ENCODE results near the gene UNC5C. TPM values are rescaled to one million over a fixed set of nuclear protein-coding genes. Genes with fewer than 3 reads are reported as not detected.

The UNC5C gene
- total RNA-seq, 1 experiment from 2014 or later = 0.11 TPM

DNA sequence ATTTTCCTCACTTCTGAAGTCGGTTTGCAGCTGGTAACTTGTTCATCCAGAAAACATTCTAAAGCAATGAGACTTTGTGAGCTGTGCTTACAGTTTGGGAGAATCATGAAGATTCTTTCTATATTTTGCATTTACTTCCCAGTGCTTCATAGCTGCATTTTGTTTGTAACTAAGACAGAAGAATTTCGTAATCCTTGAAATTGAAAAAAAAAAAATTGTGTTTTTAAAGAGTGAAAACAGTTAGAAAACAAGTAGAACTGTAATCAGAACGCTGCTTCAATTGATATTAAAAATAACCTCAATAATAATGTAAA is 392.4 kb downstream of the UNC5C start:
- no peak overlapping the region for H3K27ac ChIP-seq (ENCODE audit: low read depth, low read length, poor library complexity, severe bottlenecking)

DNA sequence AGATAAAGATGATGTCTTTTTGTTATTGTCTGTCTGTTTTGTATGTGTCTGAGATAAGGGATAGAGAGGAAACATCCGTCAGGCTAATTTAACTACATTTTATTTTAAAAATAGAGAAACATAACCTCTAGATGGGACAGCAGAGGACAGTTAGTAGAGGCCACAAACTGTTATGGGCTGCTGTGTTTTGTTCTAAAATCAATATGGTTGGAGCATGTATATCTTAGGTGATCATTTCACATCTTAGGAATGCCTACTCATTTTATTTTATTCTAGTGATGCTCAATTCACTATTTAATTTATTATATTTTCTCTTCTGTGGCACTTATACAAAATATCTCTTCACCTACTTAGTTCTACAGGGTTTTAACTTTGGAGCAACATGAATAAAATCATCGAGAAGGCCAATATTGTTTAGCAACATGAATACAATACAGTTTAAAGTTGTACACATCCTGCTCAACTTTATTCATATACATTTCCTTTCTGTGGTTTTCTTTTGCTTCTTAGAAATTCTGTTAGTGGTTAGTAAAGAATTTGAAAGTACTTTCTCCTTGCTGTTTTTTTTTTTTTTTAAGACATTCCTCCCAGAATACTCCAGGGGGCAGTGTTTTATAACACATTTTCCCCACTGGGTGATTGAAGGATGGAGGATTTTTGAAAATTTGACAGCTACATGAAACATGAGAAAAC is 392.9 kb downstream of the UNC5C start:
- H3K27me3 ChIP-seq (replicated peaks; ENCODE audit: insufficient read depth, low read depth, low read length, poor library complexity) = no peaks in the 10 kb centered on the region

More for the DNA sequence above, 392.4 kb downstream of the UNC5C start:
- no TSS peak for BruUV-seq (replicated peaks)
- intact Hi-C loops (cut with micrococcal nuclease; ENCODE audit: unreplicated experiment) = no loop called here
- no peak for DNase-seq (ENCODE audit: low spot score)
- Histone ChIP-seq H3K4me3 (ENCODE audit: low read depth, low read length, poor library complexity, severe bottlenecking) (no peak overlapping the region), H3K4me1 (ENCODE audit: insufficient read depth, low read length, poor library complexity, severe bottlenecking) (no peaks in the 10 kb centered on the region), H3K36me3 (ENCODE audit: insufficient read depth, low read length, poor library complexity, severe bottlenecking) (no peaks in the 10 kb centered on the region), H3K27me3 (replicated peaks; ENCODE audit: insufficient read depth, low read depth, low read length, poor library complexity) (no peaks in the 10 kb centered on the region), H3K9me3 (ENCODE audit: low read depth, low read length, poor library complexity, severe bottlenecking) (no peaks in the 10 kb centered on the region)
- ChIA-PET POLR2A (ENCODE audit: low non-redundant PET) (no interaction called here), CTCF (no interaction called here)
- no peak for TF ChIP-seq EZH2 (IDR thresholded peaks at IDR 0.05; ENCODE audit: borderline replicate concordance, low read depth, low read length, poor library complexity, severe bottlenecking)
- TF ChIP-seq, protein P1, sequence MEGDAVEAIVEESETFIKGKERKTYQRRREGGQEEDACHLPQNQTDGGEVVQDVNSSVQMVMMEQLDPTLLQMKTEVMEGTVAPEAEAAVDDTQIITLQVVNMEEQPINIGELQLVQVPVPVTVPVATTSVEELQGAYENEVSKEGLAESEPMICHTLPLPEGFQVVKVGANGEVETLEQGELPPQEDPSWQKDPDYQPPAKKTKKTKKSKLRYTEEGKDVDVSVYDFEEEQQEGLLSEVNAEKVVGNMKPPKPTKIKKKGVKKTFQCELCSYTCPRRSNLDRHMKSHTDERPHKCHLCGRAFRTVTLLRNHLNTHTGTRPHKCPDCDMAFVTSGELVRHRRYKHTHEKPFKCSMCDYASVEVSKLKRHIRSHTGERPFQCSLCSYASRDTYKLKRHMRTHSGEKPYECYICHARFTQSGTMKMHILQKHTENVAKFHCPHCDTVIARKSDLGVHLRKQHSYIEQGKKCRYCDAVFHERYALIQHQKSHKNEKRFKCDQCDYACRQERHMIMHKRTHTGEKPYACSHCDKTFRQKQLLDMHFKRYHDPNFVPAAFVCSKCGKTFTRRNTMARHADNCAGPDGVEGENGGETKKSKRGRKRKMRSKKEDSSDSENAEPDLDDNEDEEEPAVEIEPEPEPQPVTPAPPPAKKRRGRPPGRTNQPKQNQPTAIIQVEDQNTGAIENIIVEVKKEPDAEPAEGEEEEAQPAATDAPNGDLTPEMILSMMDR (conservative IDR thresholded peaks at IDR 0.05; ENCODE audit: low read depth, low read length) = 0 out of 2 replicates have a peak, but pooled peaks have one; percentile 3

DNA sequence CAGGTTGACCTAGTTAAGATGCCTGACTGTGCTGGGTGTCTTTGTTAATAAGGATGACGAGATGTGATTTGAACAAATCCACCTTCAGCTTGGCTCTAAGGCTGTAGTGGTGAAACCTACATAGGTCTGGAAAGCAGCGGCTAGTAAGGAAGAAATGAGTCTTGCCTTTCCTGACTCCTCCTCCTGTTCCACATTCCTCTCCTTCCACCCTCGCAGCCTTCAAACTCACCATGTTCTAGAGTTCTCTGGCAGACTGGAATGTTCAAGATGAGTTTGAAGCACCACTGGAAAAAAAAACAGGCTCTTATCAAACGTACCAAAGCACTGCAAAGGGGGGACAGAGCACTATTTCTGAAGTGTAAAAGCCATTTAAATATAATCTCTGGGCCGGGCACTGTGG is 395.6 kb downstream of the UNC5C start:
- CTCF ChIA-PET = no interaction called here

More for the DNA sequence above, 392.9 kb downstream of the UNC5C start:
- ChIA-PET CTCF (interaction anchor here (0.7 kb wide), 1 partner anchor 1194 kb away, joined by 3 read pairs; no protein-coding TSS in a partner anchor), POLR2A (ENCODE audit: low non-redundant PET) (no interaction called here)
- no peaks in the 10 kb centered on the region for H3K9me3 ChIP-seq (ENCODE audit: low read depth, low read length, poor library complexity, severe bottlenecking)
- intact Hi-C loops (cut with micrococcal nuclease; ENCODE audit: unreplicated experiment) = no loop called here
- no peak overlapping the region for H3K27ac ChIP-seq (ENCODE audit: low read depth, low read length, poor library complexity, severe bottlenecking)
- TF ChIP-seq, protein P1 (conservative IDR thresholded peaks at IDR 0.05; ENCODE audit: low read depth, low read length) = peak; percentile 62
- no peak for TF ChIP-seq EZH2 (IDR thresholded peaks at IDR 0.05; ENCODE audit: borderline replicate concordance, low read depth, low read length, poor library complexity, severe bottlenecking)
- no TSS peak for BruUV-seq (replicated peaks)
- no peaks in the 10 kb centered on the region for H3K36me3 ChIP-seq (ENCODE audit: insufficient read depth, low read length, poor library complexity, severe bottlenecking)
- H3K4me1 ChIP-seq (ENCODE audit: insufficient read depth, low read length, poor library complexity, severe bottlenecking) = no peaks in the 10 kb centered on the region
- peak; percentile 42 for DNase-seq (ENCODE audit: low spot score)
- H3K4me3 ChIP-seq (ENCODE audit: low read depth, low read length, poor library complexity, severe bottlenecking) = no peak overlapping the region

More for the DNA sequence above, 395.6 kb downstream of the UNC5C start:
- Histone ChIP-seq H3K27me3 (replicated peaks; ENCODE audit: insufficient read depth, low read depth, low read length, poor library complexity) (no peaks in the 10 kb centered on the region), H3K9me3 (ENCODE audit: low read depth, low read length, poor library complexity, severe bottlenecking) (no peaks in the 10 kb centered on the region), H3K27ac (ENCODE audit: low read depth, low read length, poor library complexity, severe bottlenecking) (no peak overlapping the region), H3K4me1 (ENCODE audit: insufficient read depth, low read length, poor library complexity, severe bottlenecking) (no peaks in the 10 kb centered on the region), H3K4me3 (ENCODE audit: low read depth, low read length, poor library complexity, severe bottlenecking) (no peak overlapping the region), H3K36me3 (ENCODE audit: insufficient read depth, low read length, poor library complexity, severe bottlenecking) (no peaks in the 10 kb centered on the region)
- no TSS peak for BruUV-seq (replicated peaks)
- no peak for TF ChIP-seq EZH2 (IDR thresholded peaks at IDR 0.05; ENCODE audit: borderline replicate concordance, low read depth, low read length, poor library complexity, severe bottlenecking)
- TF ChIP-seq, protein P1 (conservative IDR thresholded peaks at IDR 0.05; ENCODE audit: low read depth, low read length) = no peak
- POLR2A ChIA-PET (ENCODE audit: low non-redundant PET) = no interaction called here
- no peak for DNase-seq (ENCODE audit: low spot score)
- intact Hi-C loops (cut with micrococcal nuclease; ENCODE audit: unreplicated experiment) = no loop called here
